ENCODE measurements around the gene ADPRS. TPM values are rescaled to one million over a fixed set of nuclear protein-coding genes. Genes with fewer than 3 reads are reported as not detected.
A peak's percentile ranks its signal among the peaks of the same experiment; 100 is the strongest.

ADPRS gene
- total and polyA plus RNA-seq, 8 donors, result 6.1 to 28.8 (median 10.7) TPM

GRCh38 chr1:36087233-36088123, 1.2 kb upstream of the ADPRS start:
- H3K4me1 ChIP-seq, result peaks cover 0 to 9% (median 5%) of the 10 kb centered on the region in 3 donors
- TF ChIP-seq, protein P1, sequence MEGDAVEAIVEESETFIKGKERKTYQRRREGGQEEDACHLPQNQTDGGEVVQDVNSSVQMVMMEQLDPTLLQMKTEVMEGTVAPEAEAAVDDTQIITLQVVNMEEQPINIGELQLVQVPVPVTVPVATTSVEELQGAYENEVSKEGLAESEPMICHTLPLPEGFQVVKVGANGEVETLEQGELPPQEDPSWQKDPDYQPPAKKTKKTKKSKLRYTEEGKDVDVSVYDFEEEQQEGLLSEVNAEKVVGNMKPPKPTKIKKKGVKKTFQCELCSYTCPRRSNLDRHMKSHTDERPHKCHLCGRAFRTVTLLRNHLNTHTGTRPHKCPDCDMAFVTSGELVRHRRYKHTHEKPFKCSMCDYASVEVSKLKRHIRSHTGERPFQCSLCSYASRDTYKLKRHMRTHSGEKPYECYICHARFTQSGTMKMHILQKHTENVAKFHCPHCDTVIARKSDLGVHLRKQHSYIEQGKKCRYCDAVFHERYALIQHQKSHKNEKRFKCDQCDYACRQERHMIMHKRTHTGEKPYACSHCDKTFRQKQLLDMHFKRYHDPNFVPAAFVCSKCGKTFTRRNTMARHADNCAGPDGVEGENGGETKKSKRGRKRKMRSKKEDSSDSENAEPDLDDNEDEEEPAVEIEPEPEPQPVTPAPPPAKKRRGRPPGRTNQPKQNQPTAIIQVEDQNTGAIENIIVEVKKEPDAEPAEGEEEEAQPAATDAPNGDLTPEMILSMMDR (IDR thresholded peaks at IDR 0.05), result no peak
- intact Hi-C loops (cut with DNase I), result no loop called here
- H3K27ac ChIP-seq, result no peak overlapping the region
- FAIRE-seq, result no peak
- DNase-seq, result peak in 2 of 6 donors; percentile 27 to 59
- no peak for ATAC-seq
- no peak overlapping the region for H3K4me3 ChIP-seq
- 85 to 89% methylated on average over 31 of the region's 31 CpGs for WGBS, 2 donors
- peaks cover 0 to 7% (median 6%) of the 10 kb centered on the region in 3 donors for H3K36me3 ChIP-seq
- no peaks in the 10 kb centered on the region for H3K27me3 ChIP-seq
- H3K9me3 ChIP-seq, result no peaks in the 10 kb centered on the region

DNA sequence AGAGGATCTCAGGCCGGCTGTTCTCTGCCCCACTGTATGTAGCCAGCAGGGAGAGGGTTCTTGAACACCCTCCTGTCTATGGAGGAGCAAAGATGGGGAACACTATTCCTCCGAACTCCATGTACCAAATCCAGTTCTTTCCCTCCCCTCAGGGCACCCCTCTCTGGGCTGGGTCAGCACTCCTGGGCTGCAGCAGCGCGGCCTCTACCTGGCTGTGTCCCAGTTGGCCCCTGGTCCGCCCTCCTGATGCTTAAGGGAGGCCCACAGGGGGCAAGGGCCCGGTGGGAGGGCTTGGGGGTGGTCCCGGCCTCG, 471 bp upstream of the ADPRS start:
- intact Hi-C loops (cut with DNase I), result no loop called here
- ATAC-seq, result peak in 3 of 4 donors; percentile 0 to 3 (median 2)

DNA sequence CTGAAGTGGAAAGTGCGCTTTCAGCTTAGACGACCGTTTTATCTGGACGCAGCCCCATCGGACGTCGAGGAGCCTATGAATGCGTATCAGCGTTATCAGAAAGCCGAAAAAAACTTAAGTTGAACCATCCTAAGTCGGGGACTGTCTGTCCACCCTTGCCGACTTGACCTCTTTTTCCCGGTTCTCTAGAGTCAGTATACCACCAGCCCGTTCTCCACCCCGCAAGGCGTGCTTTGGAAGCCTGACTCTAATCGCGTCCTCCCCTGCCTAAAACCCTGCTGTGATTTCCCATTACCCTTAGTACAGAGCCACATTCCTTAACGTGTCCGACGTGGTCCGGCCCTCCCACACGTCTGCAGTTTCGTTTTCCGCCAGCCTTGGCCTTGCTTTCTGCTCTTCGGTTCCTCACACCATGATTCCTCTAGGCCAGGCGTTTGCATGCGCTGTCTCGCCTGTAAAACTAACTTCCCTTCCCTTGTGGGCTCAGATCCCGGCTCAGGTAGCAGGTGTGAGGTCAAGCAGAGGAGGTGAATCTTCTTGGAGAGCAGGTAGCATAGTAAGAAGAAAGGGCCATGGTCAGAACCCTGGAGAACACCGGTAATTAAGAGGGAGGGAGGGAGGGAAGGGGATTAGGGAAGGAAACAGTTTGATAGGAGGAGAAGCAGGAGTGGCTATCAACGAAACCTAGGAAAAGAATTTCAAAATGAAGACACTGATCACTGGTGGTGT, 865 bp downstream of the ADPRS start:
- peak overlapping the region; percentile 94 to 98 (median 96) for H3K4me3 ChIP-seq
- TF ChIP-seq, protein P1 (IDR thresholded peaks at IDR 0.05), result no peak
- peak overlapping the region in 2 of 4 donors; percentile 86 for H3K27ac ChIP-seq
- intact Hi-C loops (cut with DNase I), result loop anchor here in 2 of 3 donors (10.0 kb wide), 4 partner anchors 95 to 335 kb away; no protein-coding TSS in a partner anchor
- peaks cover 0 to 13% (median 6%) of the 10 kb centered on the region in 3 donors for H3K36me3 ChIP-seq
- ATAC-seq (peak in 3 of 4 donors; percentile 0 to 9 (median 6)), DNase-seq (peak in 3 of 6 donors; percentile 19 to 47 (median 28)), FAIRE-seq (no peak)
- no peaks in the 10 kb centered on the region for H3K9me3 ChIP-seq
- no peaks in the 10 kb centered on the region for H3K27me3 ChIP-seq
- peaks cover 0 to 9% (median 5%) of the 10 kb centered on the region in 3 donors for H3K4me1 ChIP-seq
- 4 to 6% methylated on average over 32 of the region's 32 CpGs for WGBS, 2 donors

More for the DNA sequence above, 471 bp upstream of the ADPRS start:
- Histone ChIP-seq H3K27ac (peak overlapping the region; percentile 73 to 86 (median 83)), H3K27me3 (no peaks in the 10 kb centered on the region), H3K36me3 (peaks cover 0 to 9% (median 6%) of the 10 kb centered on the region in 3 donors), H3K9me3 (no peaks in the 10 kb centered on the region), H3K4me3 (peak overlapping the region; percentile 94 to 98 (median 96)), H3K4me1 (peaks cover 0 to 9% (median 5%) of the 10 kb centered on the region in 3 donors)
- DNase-seq (no peak), FAIRE-seq (no peak)
- WGBS, 2 donors, result 26% methylated on average over 8 of the region's 8 CpGs
- TF ChIP-seq, protein P1 (IDR thresholded peaks at IDR 0.05), result no peak

- intact Hi-C loops (cut with DNase I), result loop anchor here in 2 of 3 donors (10.0 kb wide), 4 partner anchors 94 to 334 kb away; no protein-coding TSS in a partner anchor
- Histone ChIP-seq H3K4me3 (no peak overlapping the region), H3K27me3 (no peaks in the 10 kb centered on the region), H3K27ac (no peak overlapping the region), H3K4me1 (peaks cover 0 to 9% (median 5%) of the 10 kb centered on the region in 3 donors), H3K36me3 (peaks cover 0 to 13% (median 6%) of the 10 kb centered on the region in 3 donors), H3K9me3 (no peaks in the 10 kb centered on the region)
- DNase-seq (peak in 2 of 6 donors; percentile 12 to 33), ATAC-seq (no peak), FAIRE-seq (no peak)
- TF ChIP-seq, protein P1 (IDR thresholded peaks at IDR 0.05), result no peak
- 89 to 95% methylated on average over 4 of the region's 4 CpGs for WGBS, 2 donors
Measured at GRCh38 chr1:36091141-36091540, 2.4 kb downstream of the ADPRS start.
